Measurements from ENCODE around the gene UBTD1. TPM values are rescaled to one million over a fixed set of nuclear protein-coding genes. Genes with fewer than 3 reads are reported as not detected.

The UBTD1 gene
- total and polyA plus RNA-seq, 10 of the 15 experiments (the other 5 are each of a cell fraction or from before 2014, with no cell fraction given): 0.04 to 1.5 (median 1.2) TPM; not detected in 1

DNA sequence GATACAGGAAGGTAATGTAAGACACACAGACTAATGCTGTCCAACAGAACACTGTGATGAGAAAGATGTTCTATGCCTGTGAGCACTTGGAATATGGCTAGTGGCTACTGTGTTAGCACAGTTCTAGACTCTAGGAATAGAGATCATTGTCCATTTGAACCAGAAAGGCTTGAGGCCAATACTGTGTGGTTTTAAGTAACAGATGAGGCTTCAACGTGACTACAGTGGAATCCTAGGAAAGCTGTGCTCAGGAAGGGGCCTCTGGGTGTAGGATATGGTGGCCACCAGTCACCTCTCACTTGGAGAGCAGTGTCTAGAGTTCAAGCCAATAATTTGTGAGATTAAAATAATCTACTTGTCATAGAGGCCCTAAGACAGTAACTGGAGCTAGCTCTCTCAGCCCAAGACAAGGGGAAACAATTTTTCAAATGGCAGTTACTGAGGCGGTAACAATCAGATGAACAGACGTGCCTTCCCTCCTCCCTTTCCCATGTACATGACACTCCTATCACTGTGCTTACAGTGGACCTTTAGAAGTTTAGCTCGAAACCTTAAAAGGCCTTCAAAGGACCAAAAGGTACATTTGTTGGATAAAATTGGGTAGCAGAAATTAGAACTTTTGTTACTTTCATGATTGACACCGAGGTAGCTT, 42.6 kb upstream of the UBTD1 start:
- FAIRE-seq (no peak), DNase-seq (ENCODE audit: low read depth, low spot score) (no peak), ATAC-seq (no peak)
- H3K4me1 ChIP-seq (ENCODE audit: control insufficient read depth, insufficient read depth, low read length): no peaks in the 10 kb centered on the region
- no peaks in the 10 kb centered on the region for H3K9me3 ChIP-seq (replicated peaks; ENCODE audit: control insufficient read depth, insufficient read depth, low read length)
- no peak overlapping the region for H3K4me3 ChIP-seq
- no peaks in the 10 kb centered on the region for H3K79me2 ChIP-seq (ENCODE audit: control insufficient read depth, insufficient read depth, low read length)
- no peaks in the 10 kb centered on the region for H3K27me3 ChIP-seq (replicated peaks in 1 of 2; ENCODE audit: control insufficient read depth in 2 of 2, insufficient read depth in 2 of 2, low read length in 1 of 2)
- no peak overlapping the region for H3K4me2 ChIP-seq (ENCODE audit: control insufficient read depth, insufficient read depth)
- ChIA-PET SMC1A (ENCODE audit: uncharacterized antibody, unreplicated experiment) (no interaction called here), CTCF (interaction anchor here (2.2 kb wide), 1 partner anchor 11 kb away, joined by 17 read pairs; no protein-coding TSS in a partner anchor), RAD21 (ENCODE audit: unreplicated experiment) (no interaction called here), POLR2A (interaction anchor here (1.0 kb wide), 1 partner anchor 102 kb away, joined by 3 read pairs; no protein-coding TSS in a partner anchor)
- no peak overlapping the region for H2AFZ ChIP-seq (ENCODE audit: control insufficient read depth, low read depth, low read length)
- no peak overlapping the region for H3K27ac ChIP-seq (ENCODE audit: control insufficient read depth, insufficient read depth)
- 85% methylated on average over 5 of the region's 5 CpGs for WGBS (ENCODE audit: insufficient coverage, insufficient replicate concordance, low lambda C conversion rate, missing lambda C conversion rate)
- no TSS peak for BruUV-seq (replicated peaks)
- H3K9ac ChIP-seq (ENCODE audit: control insufficient read depth, insufficient read depth, low read length): no peak overlapping the region
- in situ Hi-C loops (cut with MboI) (no loop called here), intact Hi-C loops (cut with micrococcal nuclease; ENCODE audit: unreplicated experiment) (no loop called here)
- H3K36me3 ChIP-seq (ENCODE audit: control insufficient read depth in 2 of 2, insufficient read depth in 2 of 2, low read length in 1 of 2): peaks cover 16 to 35% of the 10 kb centered on the region in 2 experiments
- no peaks in the 10 kb centered on the region for H4K20me1 ChIP-seq (ENCODE audit: control insufficient read depth, insufficient read depth)
- TF ChIP-seq, protein P1, sequence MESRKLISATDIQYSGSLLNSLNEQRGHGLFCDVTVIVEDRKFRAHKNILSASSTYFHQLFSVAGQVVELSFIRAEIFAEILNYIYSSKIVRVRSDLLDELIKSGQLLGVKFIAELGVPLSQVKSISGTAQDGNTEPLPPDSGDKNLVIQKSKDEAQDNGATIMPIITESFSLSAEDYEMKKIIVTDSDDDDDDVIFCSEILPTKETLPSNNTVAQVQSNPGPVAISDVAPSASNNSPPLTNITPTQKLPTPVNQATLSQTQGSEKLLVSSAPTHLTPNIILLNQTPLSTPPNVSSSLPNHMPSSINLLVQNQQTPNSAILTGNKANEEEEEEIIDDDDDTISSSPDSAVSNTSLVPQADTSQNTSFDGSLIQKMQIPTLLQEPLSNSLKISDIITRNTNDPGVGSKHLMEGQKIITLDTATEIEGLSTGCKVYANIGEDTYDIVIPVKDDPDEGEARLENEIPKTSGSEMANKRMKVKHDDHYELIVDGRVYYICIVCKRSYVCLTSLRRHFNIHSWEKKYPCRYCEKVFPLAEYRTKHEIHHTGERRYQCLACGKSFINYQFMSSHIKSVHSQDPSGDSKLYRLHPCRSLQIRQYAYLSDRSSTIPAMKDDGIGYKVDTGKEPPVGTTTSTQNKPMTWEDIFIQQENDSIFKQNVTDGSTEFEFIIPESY (IDR thresholded peaks at IDR 0.05): no peak
- TF ChIP-seq, protein P2, sequence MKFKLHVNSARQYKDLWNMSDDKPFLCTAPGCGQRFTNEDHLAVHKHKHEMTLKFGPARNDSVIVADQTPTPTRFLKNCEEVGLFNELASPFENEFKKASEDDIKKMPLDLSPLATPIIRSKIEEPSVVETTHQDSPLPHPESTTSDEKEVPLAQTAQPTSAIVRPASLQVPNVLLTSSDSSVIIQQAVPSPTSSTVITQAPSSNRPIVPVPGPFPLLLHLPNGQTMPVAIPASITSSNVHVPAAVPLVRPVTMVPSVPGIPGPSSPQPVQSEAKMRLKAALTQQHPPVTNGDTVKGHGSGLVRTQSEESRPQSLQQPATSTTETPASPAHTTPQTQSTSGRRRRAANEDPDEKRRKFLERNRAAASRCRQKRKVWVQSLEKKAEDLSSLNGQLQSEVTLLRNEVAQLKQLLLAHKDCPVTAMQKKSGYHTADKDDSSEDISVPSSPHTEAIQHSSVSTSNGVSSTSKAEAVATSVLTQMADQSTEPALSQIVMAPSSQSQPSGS (IDR thresholded peaks at IDR 0.05; ENCODE audit: low read length): no peak
- TF ChIP-seq ZZZ3 (IDR thresholded peaks at IDR 0.05; ENCODE audit: control insufficient read depth, insufficient read length, low read depth) (no peak), PAX5 (IDR thresholded peaks at IDR 0.05; ENCODE audit: borderline replicate concordance, low read depth, low read length) (no peak), PML (IDR thresholded peaks at IDR 0.05; ENCODE audit: low read length) (no peak), BRCA1 (IDR thresholded peaks at IDR 0.05; ENCODE audit: low read depth, low read length) (no peak), RB1 (IDR thresholded peaks at IDR 0.05; ENCODE audit: borderline replicate concordance) (no peak), TARDBP (IDR thresholded peaks at IDR 0.05; ENCODE audit: borderline replicate concordance) (no peak), HDAC2 (IDR thresholded peaks at IDR 0.05) (no peak)
- TF ChIP-seq, protein P3, sequence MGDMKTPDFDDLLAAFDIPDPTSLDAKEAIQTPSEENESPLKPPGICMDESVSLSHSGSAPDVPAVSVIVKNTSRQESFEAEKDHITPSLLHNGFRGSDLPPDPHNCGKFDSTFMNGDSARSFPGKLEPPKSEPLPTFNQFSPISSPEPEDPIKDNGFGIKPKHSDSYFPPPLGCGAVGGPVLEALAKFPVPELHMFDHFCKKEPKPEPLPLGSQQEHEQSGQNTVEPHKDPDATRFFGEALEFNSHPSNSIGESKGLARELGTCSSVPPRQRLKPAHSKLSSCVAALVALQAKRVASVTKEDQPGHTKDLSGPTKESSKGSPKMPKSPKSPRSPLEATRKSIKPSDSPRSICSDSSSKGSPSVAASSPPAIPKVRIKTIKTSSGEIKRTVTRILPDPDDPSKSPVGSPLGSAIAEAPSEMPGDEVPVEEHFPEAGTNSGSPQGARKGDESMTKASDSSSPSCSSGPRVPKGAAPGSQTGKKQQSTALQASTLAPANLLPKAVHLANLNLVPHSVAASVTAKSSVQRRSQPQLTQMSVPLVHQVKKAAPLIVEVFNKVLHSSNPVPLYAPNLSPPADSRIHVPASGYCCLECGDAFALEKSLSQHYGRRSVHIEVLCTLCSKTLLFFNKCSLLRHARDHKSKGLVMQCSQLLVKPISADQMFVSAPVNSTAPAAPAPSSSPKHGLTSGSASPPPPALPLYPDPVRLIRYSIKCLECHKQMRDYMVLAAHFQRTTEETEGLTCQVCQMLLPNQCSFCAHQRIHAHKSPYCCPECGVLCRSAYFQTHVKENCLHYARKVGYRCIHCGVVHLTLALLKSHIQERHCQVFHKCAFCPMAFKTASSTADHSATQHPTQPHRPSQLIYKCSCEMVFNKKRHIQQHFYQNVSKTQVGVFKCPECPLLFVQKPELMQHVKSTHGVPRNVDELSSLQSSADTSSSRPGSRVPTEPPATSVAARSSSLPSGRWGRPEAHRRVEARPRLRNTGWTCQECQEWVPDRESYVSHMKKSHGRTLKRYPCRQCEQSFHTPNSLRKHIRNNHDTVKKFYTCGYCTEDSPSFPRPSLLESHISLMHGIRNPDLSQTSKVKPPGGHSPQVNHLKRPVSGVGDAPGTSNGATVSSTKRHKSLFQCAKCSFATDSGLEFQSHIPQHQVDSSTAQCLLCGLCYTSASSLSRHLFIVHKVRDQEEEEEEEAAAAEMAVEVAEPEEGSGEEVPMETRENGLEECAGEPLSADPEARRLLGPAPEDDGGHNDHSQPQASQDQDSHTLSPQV (IDR thresholded peaks at IDR 0.05): no peak
- TF ChIP-seq, protein P4, sequence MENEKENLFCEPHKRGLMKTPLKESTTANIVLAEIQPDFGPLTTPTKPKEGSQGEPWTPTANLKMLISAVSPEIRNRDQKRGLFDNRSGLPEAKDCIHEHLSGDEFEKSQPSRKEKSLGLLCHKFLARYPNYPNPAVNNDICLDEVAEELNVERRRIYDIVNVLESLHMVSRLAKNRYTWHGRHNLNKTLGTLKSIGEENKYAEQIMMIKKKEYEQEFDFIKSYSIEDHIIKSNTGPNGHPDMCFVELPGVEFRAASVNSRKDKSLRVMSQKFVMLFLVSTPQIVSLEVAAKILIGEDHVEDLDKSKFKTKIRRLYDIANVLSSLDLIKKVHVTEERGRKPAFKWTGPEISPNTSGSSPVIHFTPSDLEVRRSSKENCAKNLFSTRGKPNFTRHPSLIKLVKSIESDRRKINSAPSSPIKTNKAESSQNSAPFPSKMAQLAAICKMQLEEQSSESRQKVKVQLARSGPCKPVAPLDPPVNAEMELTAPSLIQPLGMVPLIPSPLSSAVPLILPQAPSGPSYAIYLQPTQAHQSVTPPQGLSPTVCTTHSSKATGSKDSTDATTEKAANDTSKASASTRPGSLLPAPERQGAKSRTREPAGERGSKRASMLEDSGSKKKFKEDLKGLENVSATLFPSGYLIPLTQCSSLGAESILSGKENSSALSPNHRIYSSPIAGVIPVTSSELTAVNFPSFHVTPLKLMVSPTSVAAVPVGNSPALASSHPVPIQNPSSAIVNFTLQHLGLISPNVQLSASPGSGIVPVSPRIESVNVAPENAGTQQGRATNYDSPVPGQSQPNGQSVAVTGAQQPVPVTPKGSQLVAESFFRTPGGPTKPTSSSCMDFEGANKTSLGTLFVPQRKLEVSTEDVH (IDR thresholded peaks at IDR 0.05; ENCODE audit: low read depth, partially characterized antibody): no peak

Measured in GM12878 (cell line).